Fibroblast of mammary gland (primary cell): ENCODE data around the gene HERPUD1.
"Not testable (repeated sequence)": the region's sequence is repeated elsewhere in the genome, so short reads cannot be mapped to it uniquely, and the experiment has no call there.

Experiments used
- DNase-seq: peaks from one replicate; pipeline ENCODE4 v3.0.0-alpha.2; 2010; ENCODE audit warnings: low read depth
- H3K4me3 ChIP-seq: 2 replicates; pipeline ENCODE4 v1.5.1; 2011; ENCODE audit warnings: low read depth, mild to moderate bottlenecking, low read length, moderate library complexity; ENCODE audit not compliant: control insufficient read depth
- CTCF ChIP-seq: conservative IDR thresholded peaks from 2 replicates; pipeline ENCODE4 v1.5.1; 2011; ENCODE audit warnings: low read depth, low read length, inconsistent platforms; ENCODE audit not compliant: control insufficient read depth, insufficient read depth

The HERPUD1 gene

GRCh38 chr16:56966093-56966475 lies 34.1 kb downstream of the HERPUD1 start:
- H3K4me3 ChIP-seq: no peak overlapping the region
- DNase-seq: no peak
- TF ChIP-seq CTCF: no peak

- no peak for DNase-seq
- H3K4me3 ChIP-seq: no peak overlapping the region
- TF ChIP-seq CTCF: no peak
Observed at GRCh38 chr16:56967733-56968132, 35.8 kb downstream of the HERPUD1 start.

GRCh38 chr16:56969769-56970168 lies 37.8 kb downstream of the HERPUD1 start:
- no peak for TF ChIP-seq CTCF
- no peak for DNase-seq
- H3K4me3 ChIP-seq: no peak overlapping the region

DNA sequence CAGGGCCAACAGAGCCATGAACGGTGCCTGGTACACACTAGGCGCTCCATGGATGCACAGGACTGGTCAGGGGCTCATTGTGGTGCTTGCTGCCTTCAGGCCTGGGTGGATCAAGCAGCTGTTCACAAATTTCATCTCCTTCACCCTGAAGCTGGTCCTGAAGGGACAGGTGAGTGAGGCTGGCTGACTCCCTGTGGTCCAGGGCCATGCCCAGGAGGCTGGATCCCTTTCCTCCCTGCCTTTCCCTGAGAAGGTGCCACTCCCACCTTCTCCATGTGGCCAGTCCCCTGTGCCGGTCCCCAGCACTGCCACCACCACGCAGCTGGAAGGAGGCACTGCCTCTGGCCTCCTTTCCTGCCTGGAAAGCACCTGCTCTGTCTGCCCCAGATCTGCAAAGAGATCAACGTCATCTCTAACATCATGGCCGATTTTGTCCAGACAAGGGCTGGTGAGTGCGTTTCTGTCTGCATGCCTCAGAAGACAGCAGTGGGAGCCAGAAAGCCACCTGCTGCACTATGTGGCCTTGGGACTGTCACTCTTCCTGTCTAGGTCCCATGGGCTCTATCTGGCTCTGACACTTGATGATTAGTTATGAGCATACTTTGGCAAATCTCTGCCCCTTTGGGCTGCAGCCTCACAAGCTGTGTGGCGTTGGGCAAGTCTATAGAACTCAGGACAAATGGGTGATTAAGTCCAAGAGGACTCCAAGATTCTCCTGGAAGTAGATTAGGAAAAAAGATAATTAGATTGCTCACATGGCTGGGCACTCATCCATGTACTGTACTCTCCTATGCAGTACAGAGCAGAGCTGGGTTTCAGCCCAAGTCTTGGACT lies 39.2 kb downstream of the HERPUD1 start:
- DNase-seq: peak; percentile 73
- no peak overlapping the region for H3K4me3 ChIP-seq
- TF ChIP-seq CTCF: no peak

DNA sequence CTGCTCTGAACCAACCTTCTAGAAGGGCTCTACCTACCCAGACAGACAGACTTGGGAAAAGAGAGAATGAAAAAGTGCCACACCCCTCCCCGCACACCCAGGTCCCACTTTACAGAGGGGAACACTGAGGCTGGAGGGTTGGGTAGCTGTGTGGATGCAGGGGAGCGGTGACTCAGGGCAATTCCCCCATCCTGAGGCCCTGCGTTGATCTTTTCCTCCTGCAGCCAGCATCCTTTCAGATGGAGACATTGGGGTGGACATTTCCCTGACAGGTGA lies 39.8 kb downstream of the HERPUD1 start:
- DNase-seq: no peak
- no peak for TF ChIP-seq CTCF
- H3K4me3 ChIP-seq: no peak overlapping the region

DNA sequence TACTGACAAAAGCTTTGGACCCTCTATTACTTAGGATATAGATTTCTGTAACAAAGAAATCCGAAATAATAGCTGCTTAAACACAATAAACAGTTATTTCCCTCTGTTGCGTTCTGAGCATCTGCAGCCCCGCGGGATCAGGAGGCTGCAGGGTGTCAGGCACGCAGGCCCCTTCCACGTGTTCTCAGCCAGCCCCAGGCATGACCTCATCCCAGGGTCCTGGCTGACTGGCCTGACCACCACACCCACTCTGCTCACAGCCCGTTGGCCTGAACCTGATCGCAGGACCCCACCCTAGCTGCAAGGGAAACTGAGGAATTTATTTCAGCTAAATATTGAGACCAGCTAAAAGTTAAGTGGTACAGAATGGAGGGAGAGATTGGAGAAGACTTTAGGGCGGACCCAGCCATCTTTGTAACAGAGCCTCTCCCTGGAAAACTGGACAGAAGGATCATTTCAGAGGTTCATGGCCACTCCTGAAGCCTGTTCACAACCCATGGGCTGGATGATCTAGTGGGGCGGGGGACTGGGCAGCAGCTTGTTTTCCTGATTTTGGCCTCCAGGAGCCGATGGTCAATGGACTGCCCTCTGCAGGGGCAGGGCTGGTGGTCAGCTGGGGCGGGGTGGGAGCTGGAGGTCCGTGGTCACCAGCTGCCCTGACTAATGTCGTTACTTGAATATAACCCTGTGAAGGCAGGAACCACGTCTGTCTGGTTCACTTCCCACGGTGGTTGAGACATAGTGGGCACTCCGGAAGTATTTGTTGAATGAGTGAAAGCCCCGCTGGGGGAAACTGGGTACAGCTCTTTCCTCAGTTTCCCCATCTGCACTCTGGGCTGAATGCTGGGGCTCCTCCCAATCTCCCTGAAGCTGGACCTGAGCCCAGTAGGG lies 40.7 kb downstream of the HERPUD1 start:
- no peak for DNase-seq
- H3K4me3 ChIP-seq: no peak overlapping the region
- TF ChIP-seq CTCF: no peak

DNA sequence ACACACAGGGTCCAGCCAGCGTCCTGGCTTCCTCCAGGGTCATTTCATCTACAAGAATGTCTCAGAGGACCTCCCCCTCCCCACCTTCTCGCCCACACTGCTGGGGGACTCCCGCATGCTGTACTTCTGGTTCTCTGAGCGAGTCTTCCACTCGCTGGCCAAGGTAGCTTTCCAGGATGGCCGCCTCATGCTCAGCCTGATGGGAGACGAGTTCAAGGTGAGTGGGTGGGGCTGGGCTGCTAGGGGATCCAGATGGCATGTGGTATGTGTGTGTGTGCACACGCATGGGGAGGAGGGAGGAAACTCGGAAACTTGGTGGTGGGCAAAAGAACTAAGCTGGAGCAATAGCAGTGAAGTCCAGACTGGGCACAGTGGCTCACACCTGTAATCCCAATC lies 41.4 kb downstream of the HERPUD1 start:
- DNase-seq: no peak
- no peak overlapping the region for H3K4me3 ChIP-seq
- TF ChIP-seq CTCF: no peak

DNA sequence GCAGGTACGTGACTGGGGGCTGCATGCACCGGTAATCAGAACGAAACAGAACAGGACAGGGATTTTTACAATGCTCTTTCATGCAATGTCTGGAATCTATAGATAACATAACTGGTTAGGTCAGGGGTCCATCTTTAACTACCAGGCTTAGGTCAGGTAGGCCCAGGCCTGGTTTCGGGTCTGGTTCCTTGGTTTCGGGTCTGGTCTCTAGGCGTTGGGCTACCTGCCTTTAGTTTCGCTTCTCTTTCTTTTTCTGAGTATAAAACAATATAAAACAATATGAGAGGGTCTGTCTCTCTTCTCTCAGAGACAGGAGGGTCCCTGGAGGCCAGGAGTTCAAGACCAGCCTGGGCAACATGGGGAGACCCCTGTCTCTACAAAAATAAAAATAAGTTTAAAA lies 42.0 kb downstream of the HERPUD1 start:
- not testable (repeated sequence) for H3K4me3 ChIP-seq, DNase-seq
